B cell (primary cell): Measurements from ENCODE around the gene PUM2.

Experiments used
- CTCF ChIP-seq: fragments of 200-600 bp; IDR thresholded peaks from one replicate; pipeline ENCODE4 v1.8.0; 2022; ENCODE audit warnings: antibody characterized with exemption, mild to moderate bottlenecking
- EZH2 ChIP-seq: IDR thresholded peaks from 2 replicates; pipeline ENCODE4 v1.6.1; 2012; ENCODE audit warnings: borderline replicate concordance, low read depth, mild to moderate bottlenecking, moderate library complexity, low read length; ENCODE audit not compliant: insufficient read depth, poor library complexity, severe bottlenecking

- TF ChIP-seq CTCF: no peak
- no peak for TF ChIP-seq EZH2
Measured at GRCh38 chr2:20231598-20232026, 119.0 kb downstream of the PUM2 start.
